H9 (cell line): ENCODE results near the gene NET1. TPM values are rescaled to one million over a fixed set of nuclear protein-coding genes. Genes with fewer than 3 reads are reported as not detected.
A peak's percentile ranks its signal among the peaks of the same experiment; 100 is the strongest.

Experiments
- DNase-seq: peaks from one replicate; pipeline ENCODE4 v3.0.0-alpha.2; 2017
- H2AFZ ChIP-seq: one replicate; pipeline ENCODE4 v1.6.1; 2013; ENCODE audit warnings: mild to moderate bottlenecking, low read length, control low read depth, moderate library complexity
- H2AK5ac ChIP-seq: 2 replicates; pipeline ENCODE4 v1.6.1; 2013; ENCODE audit warnings: low read length, control low read depth, mixed read lengths; ENCODE audit not compliant: insufficient read length
- H2BK120ac ChIP-seq: one replicate; pipeline ENCODE4 v1.6.1; 2013; ENCODE audit warnings: low read depth, mild to moderate bottlenecking, low read length, control low read depth, inconsistent platforms; ENCODE audit not compliant: poor library complexity, severe bottlenecking
- H2BK12ac ChIP-seq: 2 replicates; pipeline ENCODE4 v1.6.1; 2013; ENCODE audit warnings: low read length, control low read depth, mixed read lengths, low read depth; ENCODE audit not compliant: insufficient read length
- H2BK15ac ChIP-seq: 2 replicates; pipeline ENCODE4 v1.6.1; 2013; ENCODE audit warnings: low read depth, low read length, control low read depth
- H2BK20ac ChIP-seq: one replicate; pipeline ENCODE4 v1.6.1; 2013; ENCODE audit warnings: low read depth, mild to moderate bottlenecking, low read length, control low read depth, inconsistent platforms; ENCODE audit not compliant: poor library complexity, severe bottlenecking
- H2BK5ac ChIP-seq: 2 replicates; pipeline ENCODE4 v1.6.1; 2013; ENCODE audit warnings: low read length, control low read depth, mixed read lengths; ENCODE audit not compliant: insufficient read length
- H3K14ac ChIP-seq: 2 replicates; pipeline ENCODE4 v1.6.1; 2013; ENCODE audit warnings: low read length, control low read depth; ENCODE audit not compliant: insufficient read depth
- H3K18ac ChIP-seq: 2 replicates; pipeline ENCODE4 v1.6.1; 2013; ENCODE audit warnings: low read depth, mild to moderate bottlenecking, mixed read lengths, low read length, control low read depth; ENCODE audit not compliant: insufficient read length
- H3K23ac ChIP-seq: 2 replicates; pipeline ENCODE4 v1.6.1; 2013; ENCODE audit warnings: low read length, control low read depth, mixed read lengths, low read depth; ENCODE audit not compliant: insufficient read length
- H3K23me2 ChIP-seq: 2 replicates; pipeline ENCODE4 v1.6.1; 2013; ENCODE audit warnings: low read depth, mild to moderate bottlenecking, mixed read lengths, low read length, control low read depth; ENCODE audit not compliant: insufficient read length, poor library complexity, severe bottlenecking
- H3K27ac ChIP-seq: 2 replicates; pipeline ENCODE4 v1.5.1; 2013; ENCODE audit warnings: low read length, control low read depth, mixed read lengths, low read depth; ENCODE audit not compliant: insufficient read length
- H3K27me3 ChIP-seq: 2 replicates; pipeline ENCODE4 v1.6.1; 2013; ENCODE audit warnings: low read length, control low read depth, inconsistent platforms; ENCODE audit not compliant: insufficient read depth
- H3K4ac ChIP-seq: 2 replicates; pipeline ENCODE4 v1.6.1; 2013; ENCODE audit warnings: low read depth, mild to moderate bottlenecking, control low read depth, inconsistent platforms, low read length, moderate library complexity
- H3K4me1 ChIP-seq: 2 replicates; pipeline ENCODE4 v1.6.1; 2013; ENCODE audit warnings: low read length, control low read depth, inconsistent platforms; ENCODE audit not compliant: insufficient read depth
- H3K4me2 ChIP-seq: 2 replicates; pipeline ENCODE4 v1.6.1; 2013; ENCODE audit warnings: low read length, control low read depth, mixed read lengths; ENCODE audit not compliant: insufficient read length, insufficient read depth
- H3K56ac ChIP-seq: 2 replicates; pipeline ENCODE4 v1.6.1; 2013; ENCODE audit warnings: low read depth, mild to moderate bottlenecking, mixed read lengths, low read length, control low read depth; ENCODE audit not compliant: insufficient read length
- H3K79me1 ChIP-seq: 2 replicates; pipeline ENCODE4 v1.6.1; 2013; ENCODE audit warnings: low read depth, mild to moderate bottlenecking, moderate library complexity, low read length, control low read depth, inconsistent platforms; ENCODE audit not compliant: insufficient read depth, poor library complexity, severe bottlenecking
- H3K79me2 ChIP-seq: 2 replicates; pipeline ENCODE4 v1.6.1; 2013; ENCODE audit warnings: low read length, control low read depth, inconsistent platforms; ENCODE audit not compliant: insufficient read depth
- H3K9ac ChIP-seq: 2 replicates; pipeline ENCODE4 v1.6.1; 2013; ENCODE audit warnings: low read length, control low read depth, mixed read lengths; ENCODE audit not compliant: insufficient read length; ENCODE audit errors: extremely low read depth
- H3K9me3 ChIP-seq: one replicate; pipeline ENCODE4 v1.6.1; 2013; ENCODE audit warnings: low read depth, low read length, inconsistent platforms; ENCODE audit not compliant: control insufficient read depth
- H3T11ph ChIP-seq: one replicate; pipeline ENCODE4 v1.6.1; 2013; ENCODE audit warnings: mild to moderate bottlenecking, low read length, control low read depth, inconsistent platforms
- H4K20me1 ChIP-seq: one replicate; pipeline ENCODE4 v1.6.1; 2013; ENCODE audit not compliant: control insufficient read depth, insufficient read length, insufficient read depth
- H4K5ac ChIP-seq: 2 replicates; pipeline ENCODE4 v1.6.1; 2013; ENCODE audit warnings: low read depth, mild to moderate bottlenecking, mixed read lengths, low read length, control low read depth; ENCODE audit not compliant: insufficient read length
- H4K8ac ChIP-seq: replicated peaks from 2 replicates; pipeline ENCODE4 v1.6.1; 2013; ENCODE audit warnings: low read length, control low read depth, mixed read lengths, low read depth; ENCODE audit not compliant: insufficient read length
- H4K91ac ChIP-seq: 2 replicates; pipeline ENCODE4 v1.6.1; 2013; ENCODE audit warnings: low read depth, mild to moderate bottlenecking, moderate library complexity, mixed read lengths, low read length, control low read depth; ENCODE audit not compliant: insufficient read length
- H3K27ac Mint-ChIP-seq, 3 experiments: 2 replicates in 2 of 3; 3 replicates in 1 of 3; pipeline ENCODE4 v1.8.0; 2020 to 2021; ENCODE audit warnings: mixed read lengths in 3 of 3, mild to moderate bottlenecking in 1 of 3, moderate library complexity in 1 of 3
- H3K27me3 Mint-ChIP-seq: 2 replicates; pipeline ENCODE4 v1.8.0; 2021; ENCODE audit warnings: low read depth, mild to moderate bottlenecking, moderate library complexity, mixed read lengths
- H3K36me3 Mint-ChIP-seq, 3 experiments: 2 replicates in 2 of 3; 3 replicates in 1 of 3; pipeline ENCODE4 v1.8.0; 2020 to 2021; ENCODE audit warnings: low read depth in 3 of 3, mixed read lengths in 3 of 3; ENCODE audit not compliant: insufficient read depth in 1 of 3
- H3K4me1 Mint-ChIP-seq, 2 experiments: 2 replicates each; pipeline ENCODE4 v1.8.0; 2020; ENCODE audit warnings: mixed read lengths in 2 of 2
- H3K4me3 Mint-ChIP-seq, 2 experiments: 2 replicates in 1 of 2; 3 replicates in 1 of 2; pipeline ENCODE4 v1.8.0; 2020 to 2021; ENCODE audit warnings: mild to moderate bottlenecking in 2 of 2, mixed read lengths in 2 of 2, moderate library complexity in 1 of 2
- H3K9me3 Mint-ChIP-seq, 2 experiments: 2 replicates in 1 of 2; 3 replicates in 1 of 2; pipeline ENCODE4 v1.8.0; 2020; ENCODE audit warnings: mild to moderate bottlenecking in 2 of 2, mixed read lengths in 2 of 2, moderate library complexity in 1 of 2
- WGBS: extraction: QIAGEN DNeasy Blood & Tissue Kit; methylation state at CpG from one replicate; pipeline ENCODE4 v1.1.7; 2013; ENCODE audit warnings: missing lambda C conversion rate, low lambda C conversion rate, mixed read lengths; ENCODE audit not compliant: insufficient read length; ENCODE audit errors: extremely low coverage; 5-methylcytosine and 5-hydroxymethylcytosine counted together
- total RNA-seq: library from RNA; stranded (reverse); gene quantifications from 2 replicates; pipeline ENCODE4 v1.2.1, GENCODE V29; 2021
- TF ChIP-seq, protein P1 (sequence below): fragments of 200-600 bp; sonication (generic); conservative IDR thresholded peaks from 3 replicates; pipeline ENCODE4 v1.8.0; 2021; ENCODE audit warnings: antibody characterized with exemption, mild to moderate bottlenecking

Gene NET1
- total RNA-seq, 1 experiment from 2014 or later: 50.6 TPM

- no peak overlapping the region for H2AK5ac ChIP-seq
- no peak overlapping the region for H2BK12ac ChIP-seq
- Mint-ChIP-seq H3K27me3 (no peaks in the 10 kb centered on the region), H3K36me3 (peaks cover 5 to 11% (median 10%) of the 10 kb centered on the region in 3 experiments; a peak in 6 of 7 replicates), H3K27ac (peak overlapping the region in 2 of 3 experiments; percentile 30 to 50; a peak in 2 of 7 replicates), H3K4me1 (peaks cover 4 to 6% of the 10 kb centered on the region in 2 experiments; a peak in 3 of 4 replicates), H3K9me3 (peaks cover 23 to 29% of the 10 kb centered on the region in 2 experiments), H3K4me3 (no peak overlapping the region)
- H3K56ac ChIP-seq: no peak overlapping the region
- no peak overlapping the region for H3T11ph ChIP-seq
- DNase-seq: no peak
- no peak overlapping the region for H2BK20ac ChIP-seq
- no peaks in the 10 kb centered on the region; the same call in 1 of the 2 replicates for H3K4me1 ChIP-seq
- H3K79me2 ChIP-seq: no peaks in the 10 kb centered on the region
- no CpG with 5 or more reads among the region's 2 CpGs for WGBS
- no peaks in the 10 kb centered on the region for H3K27me3 ChIP-seq
- no peaks in the 10 kb centered on the region for H3K23me2 ChIP-seq
- no peak overlapping the region for H3K23ac ChIP-seq
- no peak overlapping the region for H3K4me2 ChIP-seq
- H3K18ac ChIP-seq: no peak overlapping the region
- no peak overlapping the region for H2BK5ac ChIP-seq
- H4K5ac ChIP-seq: no peak overlapping the region
- H3K14ac ChIP-seq: no peak overlapping the region
- H3K9ac ChIP-seq: no peak overlapping the region
- TF ChIP-seq, protein P1, sequence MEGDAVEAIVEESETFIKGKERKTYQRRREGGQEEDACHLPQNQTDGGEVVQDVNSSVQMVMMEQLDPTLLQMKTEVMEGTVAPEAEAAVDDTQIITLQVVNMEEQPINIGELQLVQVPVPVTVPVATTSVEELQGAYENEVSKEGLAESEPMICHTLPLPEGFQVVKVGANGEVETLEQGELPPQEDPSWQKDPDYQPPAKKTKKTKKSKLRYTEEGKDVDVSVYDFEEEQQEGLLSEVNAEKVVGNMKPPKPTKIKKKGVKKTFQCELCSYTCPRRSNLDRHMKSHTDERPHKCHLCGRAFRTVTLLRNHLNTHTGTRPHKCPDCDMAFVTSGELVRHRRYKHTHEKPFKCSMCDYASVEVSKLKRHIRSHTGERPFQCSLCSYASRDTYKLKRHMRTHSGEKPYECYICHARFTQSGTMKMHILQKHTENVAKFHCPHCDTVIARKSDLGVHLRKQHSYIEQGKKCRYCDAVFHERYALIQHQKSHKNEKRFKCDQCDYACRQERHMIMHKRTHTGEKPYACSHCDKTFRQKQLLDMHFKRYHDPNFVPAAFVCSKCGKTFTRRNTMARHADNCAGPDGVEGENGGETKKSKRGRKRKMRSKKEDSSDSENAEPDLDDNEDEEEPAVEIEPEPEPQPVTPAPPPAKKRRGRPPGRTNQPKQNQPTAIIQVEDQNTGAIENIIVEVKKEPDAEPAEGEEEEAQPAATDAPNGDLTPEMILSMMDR: no peak
- no peak overlapping the region for H2BK15ac ChIP-seq
- H3K9me3 ChIP-seq: no peaks in the 10 kb centered on the region
- H3K79me1 ChIP-seq: no peaks in the 10 kb centered on the region
- no peak overlapping the region for H2BK120ac ChIP-seq
- H4K91ac ChIP-seq: no peak overlapping the region
- H3K27ac ChIP-seq: no peak overlapping the region
- H4K20me1 ChIP-seq: no peaks in the 10 kb centered on the region
- no peak overlapping the region for H4K8ac ChIP-seq
- no peak overlapping the region for H3K4ac ChIP-seq
- H2AFZ ChIP-seq: no peak overlapping the region
Measured at GRCh38 chr10:5385224-5385623, 27.1 kb upstream of the NET1 start.
